K562 (cell line): ENCODE results near the gene CDSN.

ENCODE experiments used
- CHCHD3 ChIP-seq: fragments of 250-450 bp; sonication (Bioruptor Pico); IDR thresholded peaks from 2 replicates; pipeline ENCODE4 v2.1.2; 2022; ENCODE audit warnings: mild to moderate bottlenecking
- FOXP4 ChIP-seq: sonication (generic); formaldehyde crosslinking; IDR thresholded peaks from 2 replicates; pipeline ENCODE4 v1.8.0; 2022; ENCODE audit warnings: mild to moderate bottlenecking, missing genetic modification reagents, borderline replicate concordance
- NFIC ChIP-seq: fragments of 450-650 bp; IDR thresholded peaks from 2 replicates; pipeline ENCODE4 v1.6.1; 2017; ENCODE audit warnings: mild to moderate bottlenecking, inconsistent platforms
- PHF21A ChIP-seq: fragments of 450-650 bp; IDR thresholded peaks from 2 replicates; pipeline ENCODE4 v1.6.1; 2017; ENCODE audit warnings: low read depth, borderline replicate concordance
- POLR2A ChIP-seq: fragments of 450-650 bp; conservative IDR thresholded peaks from 2 replicates; pipeline ENCODE4 v1.6.1; 2016
- RBM22 ChIP-seq: fragments of 200-400 bp; formaldehyde crosslinking; IDR thresholded peaks from 2 replicates; pipeline ENCODE4 v1.6.1; 2018; ENCODE audit warnings: low read length, low read depth; ENCODE audit not compliant: poor library complexity, severe bottlenecking
- RFX1 ChIP-seq: fragments of 450-650 bp; IDR thresholded peaks from 2 replicates; pipeline ENCODE4 v1.6.1; 2016; ENCODE audit warnings: mild to moderate bottlenecking, moderate library complexity
- TAF1 ChIP-seq: IDR thresholded peaks from 2 replicates; pipeline ENCODE4 v1.6.1; 2011; ENCODE audit warnings: mild to moderate bottlenecking, low read length, moderate library complexity; ENCODE audit not compliant: insufficient read depth, control insufficient read depth, severe bottlenecking; ENCODE audit errors: extremely low read depth
- UBTF ChIP-seq, 2 experiments: IDR thresholded peaks; 2 replicates each; pipeline ENCODE4 v1.6.1; 2012; ENCODE audit warnings: improper control_type of control experiment in 2 of 2, low read depth in 2 of 2, low read length in 2 of 2, borderline replicate concordance in 1 of 2

GRCh38 chr6:31114541-31114878 is 5.7 kb downstream of the CDSN start, which contains the start of gene PSORS1C1:
- TF ChIP-seq RFX1 = no peak
- no peak for TF ChIP-seq CHCHD3 (CRISPR knock-in tag)
- no peak for TF ChIP-seq TAF1
- TF ChIP-seq UBTF (IDR thresholded peaks at IDR 0.05; ENCODE audit: borderline replicate concordance in 1 of 2, low read depth in 2 of 2, low read length in 2 of 2) = no peak
- TF ChIP-seq POLR2A = no peak
- no peak for TF ChIP-seq PHF21A
- no peak for TF ChIP-seq FOXP4 (CRISPR knock-in tag)
- no peak for TF ChIP-seq RBM22
- no peak for TF ChIP-seq NFIC
